GM15510 (cell line): ENCODE results near the gene INS.

Experiments used
- POLR2A ChIP-seq: IDR thresholded peaks from 3 replicates; pipeline ENCODE4 v1.6.1; 2011; ENCODE audit warnings: borderline replicate concordance; ENCODE audit not compliant: insufficient read length; ENCODE audit errors: extremely low read depth

The INS gene

DNA sequence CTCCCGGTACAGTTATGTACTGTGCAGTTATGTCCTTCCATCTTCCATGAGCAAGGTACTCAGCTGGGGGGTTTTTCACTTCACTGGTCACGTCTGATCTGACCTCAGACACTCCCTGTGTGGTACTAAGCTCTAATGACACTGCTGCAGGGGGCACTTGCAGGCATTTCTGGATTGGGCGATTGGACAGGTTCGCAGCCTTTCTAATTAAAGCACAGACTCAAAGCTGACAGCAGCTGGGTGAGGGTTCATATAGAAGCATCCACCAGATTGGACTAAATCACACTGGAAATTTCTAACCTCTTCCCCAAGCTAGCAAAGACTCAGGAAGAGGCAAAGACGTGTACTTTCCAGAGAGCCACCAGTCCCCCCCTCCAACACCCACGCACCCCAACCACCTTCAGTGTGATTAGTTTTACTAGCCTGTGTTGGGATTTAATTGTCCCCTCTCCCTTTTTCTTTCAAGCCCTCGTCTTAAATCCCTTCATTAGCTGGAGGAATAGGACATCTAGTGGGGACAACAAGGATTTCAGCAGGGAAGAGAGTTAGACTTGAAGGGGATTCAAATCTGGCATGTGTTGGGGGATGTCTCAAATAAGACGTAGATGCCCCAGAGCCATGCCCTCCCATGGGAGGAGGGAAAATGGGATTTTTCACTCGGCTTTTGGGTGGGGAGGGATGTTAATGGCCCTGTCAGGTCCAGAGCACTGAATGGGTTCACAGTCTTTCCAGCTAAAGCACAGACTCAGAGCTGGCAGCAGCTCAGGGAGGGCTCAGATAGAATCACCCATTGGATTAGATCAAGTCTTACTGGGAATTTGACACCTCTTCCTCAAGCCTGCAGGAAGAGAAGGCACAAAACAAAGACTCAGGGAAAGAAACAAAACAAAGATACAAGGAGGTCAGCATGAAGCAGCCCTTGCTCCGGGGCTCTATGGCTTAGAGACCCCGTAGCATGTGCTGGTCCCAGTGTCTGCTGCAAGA lies 10.9 kb downstream of the INS start:
- TF ChIP-seq POLR2A: no peak

DNA sequence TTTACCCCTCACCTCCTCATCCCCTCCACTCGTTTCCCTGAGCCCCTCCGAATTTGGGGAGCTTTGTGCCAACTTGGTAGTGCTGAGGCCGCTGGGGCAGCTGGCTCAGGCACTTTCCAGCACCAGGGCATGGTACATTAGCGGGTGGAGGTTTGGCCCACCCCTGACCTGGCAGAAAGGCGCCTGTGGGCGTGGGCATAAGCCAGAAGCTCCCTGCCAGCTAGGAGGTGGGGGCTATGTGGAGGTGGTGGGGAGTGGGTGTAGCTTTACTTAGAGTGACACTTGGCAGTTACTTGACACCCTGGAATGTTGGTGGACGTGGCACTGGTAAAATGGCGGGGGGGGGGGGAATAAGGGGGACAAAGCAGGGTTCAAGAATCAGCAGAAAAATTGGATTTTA lies 11.5 kb downstream of the INS start:
- TF ChIP-seq POLR2A: no peak

DNA sequence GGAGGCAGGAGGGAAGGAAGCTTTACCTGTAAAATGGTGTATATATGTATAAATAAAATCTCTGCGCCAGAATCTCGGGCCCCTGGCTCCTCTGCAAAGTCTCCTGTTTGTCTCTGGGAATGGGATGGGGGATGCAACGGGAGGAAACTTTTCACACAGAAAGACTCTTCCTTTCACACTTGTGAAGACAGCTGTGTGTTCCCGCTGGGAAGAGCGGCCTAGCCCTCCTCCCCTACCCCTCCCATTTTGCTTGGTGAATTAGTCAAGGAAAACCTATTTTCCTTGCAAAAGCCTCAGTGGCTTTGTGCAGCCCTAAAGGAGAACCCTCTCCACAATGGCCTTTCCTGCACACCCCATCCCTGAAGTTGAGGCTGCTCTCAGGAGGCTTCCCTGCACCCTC lies 12.4 kb downstream of the INS start:
- no peak for TF ChIP-seq POLR2A

DNA sequence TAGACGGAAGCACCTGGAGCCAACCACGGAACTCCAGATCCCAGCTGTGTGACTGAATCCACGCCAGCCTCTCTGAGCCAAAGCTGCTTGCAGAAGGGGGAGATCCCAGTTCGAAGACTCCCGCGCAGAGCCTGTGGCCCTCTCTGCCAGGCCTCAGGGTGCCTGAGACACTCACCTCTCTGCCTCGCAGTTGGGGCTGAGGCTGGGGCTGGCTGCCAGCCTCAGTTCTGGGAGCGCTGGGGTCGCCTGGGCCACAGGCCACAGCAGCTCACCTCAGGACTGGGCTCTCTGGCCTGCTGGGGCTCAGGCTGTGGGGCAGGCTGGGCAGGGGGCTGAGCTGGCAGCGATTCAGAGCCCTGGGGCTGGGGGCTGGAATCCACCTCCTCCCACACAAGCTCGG lies 13.6 kb downstream of the INS start:
- no peak for TF ChIP-seq POLR2A

DNA sequence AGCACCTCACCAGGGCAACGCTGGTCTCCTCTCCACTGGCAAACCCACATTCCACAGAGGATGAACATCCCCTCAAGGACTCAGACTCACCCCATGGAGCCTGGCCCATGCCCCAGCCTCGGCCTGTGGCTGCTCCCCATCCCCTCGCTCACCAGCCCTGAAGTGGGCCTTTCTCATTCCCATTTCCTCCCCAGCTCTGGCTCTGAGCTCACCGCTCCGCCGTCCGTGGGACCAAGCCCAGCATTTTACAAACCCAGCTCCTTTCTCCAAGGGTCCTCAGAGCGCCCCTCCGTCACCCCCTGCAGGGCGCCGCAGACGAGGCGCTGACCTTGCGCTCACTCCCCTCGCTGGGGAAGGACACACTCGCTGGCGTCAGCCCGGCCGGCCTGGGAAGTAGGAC lies 15.0 kb downstream of the INS start:
- no peak for TF ChIP-seq POLR2A

DNA sequence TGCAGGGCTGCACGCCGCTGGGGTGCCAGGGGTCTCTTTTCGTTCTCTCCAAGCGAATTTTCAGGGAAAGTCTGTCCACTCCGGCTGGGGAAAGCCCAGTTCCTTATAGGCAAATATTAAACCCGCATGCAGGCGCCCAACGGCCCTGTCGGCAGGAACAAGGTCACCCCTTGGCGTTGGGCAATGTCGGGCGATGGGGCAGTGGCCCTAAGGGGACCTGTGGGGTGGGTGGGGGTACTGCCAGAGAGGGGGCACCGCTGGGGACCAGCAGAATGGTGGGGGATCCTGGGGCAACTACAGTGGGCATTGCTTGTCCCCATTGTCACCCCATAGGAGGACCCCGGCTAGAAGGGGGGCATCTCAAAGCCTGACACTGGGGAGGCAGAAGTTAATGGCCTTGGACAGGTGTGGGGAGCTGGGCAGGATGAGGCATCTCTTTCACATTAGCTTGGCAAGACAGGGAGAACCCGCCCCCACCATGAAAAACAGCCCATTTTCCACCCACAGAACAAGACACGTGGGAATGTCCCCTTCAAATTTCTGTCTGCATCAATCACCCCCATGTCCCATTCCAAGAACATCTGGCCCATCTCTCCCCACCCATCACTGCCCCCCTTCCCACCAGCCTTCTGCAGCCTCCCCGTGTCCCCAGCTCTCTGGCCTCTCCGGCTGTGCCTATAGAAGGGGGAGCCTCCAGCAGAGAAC lies 16.3 kb downstream of the INS start:
- TF ChIP-seq POLR2A: no peak

DNA sequence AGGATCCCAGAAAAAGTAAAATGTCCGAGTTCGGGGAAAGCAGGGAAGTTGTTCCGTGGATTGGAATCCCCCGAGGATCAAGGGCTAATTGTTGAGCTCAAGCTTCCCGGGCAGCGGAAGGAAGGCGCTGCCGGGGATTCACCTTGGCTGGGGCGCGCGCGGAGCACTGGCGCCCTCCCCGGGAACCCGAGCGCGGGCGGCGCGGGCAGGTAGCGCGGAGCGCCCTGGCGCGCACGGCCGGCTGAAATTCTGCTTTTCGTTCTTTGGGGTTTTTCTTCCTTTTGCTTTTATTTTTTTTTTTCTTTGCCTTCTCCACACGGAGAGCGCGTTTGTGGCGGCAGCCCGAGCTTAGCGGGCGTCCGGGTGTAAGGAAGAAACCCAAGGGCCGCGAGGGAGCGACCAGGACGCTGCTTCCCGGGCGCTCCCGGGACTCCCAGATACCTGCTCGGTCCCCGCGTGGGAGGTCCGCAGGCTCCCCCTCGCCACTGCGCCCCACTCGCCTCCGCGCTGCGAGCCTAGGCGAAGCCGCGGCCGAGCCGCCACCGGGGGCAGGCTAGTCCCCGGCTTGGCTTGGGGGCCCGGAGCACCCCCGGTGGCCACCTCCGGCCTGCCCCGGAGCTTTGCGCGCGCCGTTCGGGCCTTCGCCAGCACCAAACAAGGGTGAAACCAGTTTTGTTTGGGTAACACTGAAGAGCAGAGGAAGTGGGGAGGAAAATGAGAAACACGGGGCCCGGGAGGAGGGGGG lies 17.0 kb downstream of the INS start:
- TF ChIP-seq POLR2A: no peak

DNA sequence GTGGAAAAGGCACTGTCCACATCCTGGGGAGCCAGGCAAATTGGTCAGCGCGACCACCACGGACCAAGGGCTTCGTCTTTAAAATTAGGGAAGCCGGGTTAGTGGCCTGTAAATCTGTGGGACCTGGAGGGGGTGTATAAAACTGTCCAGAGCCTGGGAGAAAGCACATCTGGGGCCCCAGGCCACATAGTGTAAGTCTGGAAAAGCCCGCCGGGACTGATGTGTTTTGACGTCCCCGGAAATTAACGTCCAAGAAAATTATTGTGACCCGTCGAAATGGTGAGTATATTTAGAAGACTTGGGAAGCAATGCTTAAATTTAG lies 17.6 kb downstream of the INS start:
- no peak for TF ChIP-seq POLR2A

DNA sequence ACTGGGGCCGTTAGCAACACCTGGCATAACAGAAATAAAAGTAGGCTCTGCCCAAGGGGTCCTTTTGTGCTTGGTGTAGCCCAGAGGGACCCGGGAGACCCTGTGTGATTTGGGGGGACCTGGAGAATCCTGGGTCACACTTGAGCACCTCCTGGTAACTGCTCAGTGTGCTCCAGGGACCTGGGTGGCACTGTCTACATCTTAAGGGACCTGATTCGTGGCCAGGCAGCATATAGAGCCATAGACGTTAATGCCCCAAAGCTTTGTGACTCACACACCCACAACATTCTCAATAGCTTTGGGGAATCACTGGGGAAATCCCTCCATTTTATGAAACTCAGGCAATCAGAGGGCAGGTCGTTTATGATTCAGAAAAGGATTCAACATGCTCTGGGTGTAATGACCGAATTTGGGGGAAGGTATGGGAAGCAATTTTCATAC lies 18.2 kb downstream of the INS start:
- TF ChIP-seq POLR2A: no peak

DNA sequence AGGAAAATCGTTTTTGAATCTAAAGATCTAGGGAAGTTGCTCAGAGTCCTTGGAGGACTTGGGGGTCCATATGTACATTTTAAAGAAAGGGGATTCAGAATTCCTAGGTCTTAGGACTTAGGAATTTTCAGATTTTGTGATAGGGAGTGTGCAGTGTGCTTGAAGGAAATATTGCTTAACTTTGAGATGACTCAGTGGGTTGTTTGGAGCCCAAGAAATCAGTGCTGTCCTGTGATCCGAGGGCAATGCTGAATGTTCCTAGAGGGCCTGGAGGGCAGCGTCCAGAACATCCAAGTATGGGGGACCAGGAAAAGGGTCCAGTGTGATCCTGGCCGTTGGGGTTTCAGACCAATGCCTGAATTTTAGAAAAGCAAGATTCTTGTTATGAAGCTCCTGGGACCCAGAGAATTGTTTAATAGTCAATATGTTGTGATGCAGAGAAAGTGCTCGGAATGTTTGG lies 18.7 kb downstream of the INS start:
- TF ChIP-seq POLR2A: no peak

DNA sequence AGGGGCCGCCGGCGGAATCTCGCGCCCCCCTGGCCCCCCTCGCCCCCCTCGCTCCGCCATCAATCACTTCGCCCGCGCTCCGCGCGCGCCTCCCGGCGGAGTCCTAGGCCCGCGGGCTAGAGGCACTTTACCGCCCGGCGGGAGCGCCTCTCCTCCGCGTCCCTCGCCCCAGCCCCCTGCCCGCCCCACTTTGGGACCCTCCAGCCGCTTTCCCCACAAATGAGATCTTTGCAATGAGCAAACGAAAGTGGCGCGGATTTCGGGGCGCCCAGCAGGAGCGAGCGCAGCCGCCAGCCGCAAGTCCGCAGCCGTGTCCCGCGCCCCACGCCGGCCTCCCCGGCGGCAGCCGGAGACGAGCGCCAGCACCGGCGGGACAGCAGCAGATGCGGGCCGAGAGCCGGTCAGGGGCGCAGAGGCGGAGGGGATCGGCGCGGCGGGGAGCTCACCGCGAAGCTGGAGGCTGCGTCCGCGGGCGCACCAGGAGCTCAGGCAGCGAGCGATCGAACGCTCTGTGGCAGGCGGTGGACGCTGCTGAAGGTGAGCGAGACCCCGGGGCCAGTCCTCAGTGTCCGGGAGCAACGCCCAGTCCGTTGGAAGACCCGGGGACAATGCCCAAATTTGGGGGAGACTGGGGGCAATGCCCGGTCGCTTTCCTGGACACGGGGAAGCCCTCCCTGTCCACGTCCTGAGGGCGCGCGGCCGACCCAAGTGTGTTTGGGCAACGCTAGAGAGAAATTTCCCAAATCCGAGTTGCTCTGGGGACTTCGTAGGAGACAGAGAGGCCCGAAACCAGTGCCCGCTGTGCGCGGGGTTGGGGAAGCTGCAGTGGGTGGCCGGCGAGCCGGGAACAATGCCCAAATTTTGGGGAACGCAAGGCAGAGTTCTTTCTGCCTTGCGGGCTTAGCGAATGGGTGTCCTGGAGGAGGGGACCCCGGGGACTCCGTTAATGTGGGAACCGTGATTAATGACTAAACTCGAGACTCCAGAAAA lies 20.3 kb downstream of the INS start:
- TF ChIP-seq POLR2A: no peak

DNA sequence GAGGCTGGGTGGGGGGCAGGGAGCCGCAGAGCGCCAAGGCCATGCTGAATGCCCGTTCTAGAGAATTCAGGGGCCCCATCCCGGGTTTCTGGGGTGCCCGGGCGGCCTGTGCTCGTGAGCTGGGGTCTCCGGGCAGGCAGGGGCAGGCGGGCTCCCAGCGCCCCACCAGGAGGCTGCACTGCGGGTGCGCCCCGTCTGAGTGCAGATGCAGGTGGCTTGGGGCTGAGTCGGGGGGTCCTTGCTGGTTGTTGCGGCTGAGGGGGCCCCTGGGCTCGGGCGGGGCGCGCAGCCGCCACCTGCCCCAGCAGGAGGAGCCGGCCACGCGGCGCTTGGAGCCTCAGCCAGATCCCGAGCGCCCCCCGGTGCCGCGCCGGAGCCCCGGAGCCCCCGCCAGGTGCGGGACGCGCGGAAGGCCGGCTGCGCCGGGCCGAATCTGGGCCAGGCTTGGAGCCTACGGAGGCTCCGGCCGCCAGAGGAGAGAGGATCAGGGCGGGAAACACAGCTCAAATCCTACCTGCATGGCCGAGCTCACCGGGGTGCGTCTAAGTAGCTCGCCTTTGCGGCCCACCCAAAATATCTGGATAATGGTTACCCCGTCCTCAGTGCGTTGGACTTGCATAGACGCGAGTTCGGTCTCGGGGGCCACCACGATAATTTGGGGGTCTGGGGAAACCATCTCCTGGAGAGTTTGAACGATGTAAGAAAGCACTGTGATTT lies 21.2 kb downstream of the INS start:
- TF ChIP-seq POLR2A: no peak

DNA sequence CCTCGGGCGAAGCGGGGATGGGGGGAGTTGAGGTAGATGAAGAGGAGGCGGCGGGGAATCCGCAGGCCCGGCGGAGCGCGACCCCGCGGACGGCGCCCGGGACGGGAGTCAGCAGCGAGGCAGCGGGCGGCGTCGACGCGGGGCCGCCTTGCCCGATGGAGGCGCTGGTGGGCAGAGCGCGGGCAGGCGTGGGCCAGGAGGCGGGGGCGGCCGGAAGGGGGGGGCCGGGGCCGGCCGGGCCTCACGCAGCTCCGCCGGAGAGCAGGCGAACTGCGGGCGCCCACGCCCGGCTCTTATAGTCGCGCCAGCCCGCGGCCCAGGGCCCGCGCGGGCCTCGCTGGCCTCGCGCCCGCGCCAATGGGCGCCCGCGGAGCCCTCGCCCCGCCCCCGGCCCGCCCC lies 21.9 kb downstream of the INS start, which contains the start of gene IGF2:
Gene IGF2, minus strand, starts transcription at position 267 of the 399 bp plus-strand sequence. CDS start 3,866 bp downstream, outside the sequence.
- no peak for TF ChIP-seq POLR2A
